ENCODE measurements around the gene AGBL4. TPM values are rescaled to one million over a fixed set of nuclear protein-coding genes. Genes with fewer than 3 reads are reported as not detected.

Gene AGBL4
- total and polyA plus RNA-seq, 2 experiments from 2014 or later: not detected

DNA sequence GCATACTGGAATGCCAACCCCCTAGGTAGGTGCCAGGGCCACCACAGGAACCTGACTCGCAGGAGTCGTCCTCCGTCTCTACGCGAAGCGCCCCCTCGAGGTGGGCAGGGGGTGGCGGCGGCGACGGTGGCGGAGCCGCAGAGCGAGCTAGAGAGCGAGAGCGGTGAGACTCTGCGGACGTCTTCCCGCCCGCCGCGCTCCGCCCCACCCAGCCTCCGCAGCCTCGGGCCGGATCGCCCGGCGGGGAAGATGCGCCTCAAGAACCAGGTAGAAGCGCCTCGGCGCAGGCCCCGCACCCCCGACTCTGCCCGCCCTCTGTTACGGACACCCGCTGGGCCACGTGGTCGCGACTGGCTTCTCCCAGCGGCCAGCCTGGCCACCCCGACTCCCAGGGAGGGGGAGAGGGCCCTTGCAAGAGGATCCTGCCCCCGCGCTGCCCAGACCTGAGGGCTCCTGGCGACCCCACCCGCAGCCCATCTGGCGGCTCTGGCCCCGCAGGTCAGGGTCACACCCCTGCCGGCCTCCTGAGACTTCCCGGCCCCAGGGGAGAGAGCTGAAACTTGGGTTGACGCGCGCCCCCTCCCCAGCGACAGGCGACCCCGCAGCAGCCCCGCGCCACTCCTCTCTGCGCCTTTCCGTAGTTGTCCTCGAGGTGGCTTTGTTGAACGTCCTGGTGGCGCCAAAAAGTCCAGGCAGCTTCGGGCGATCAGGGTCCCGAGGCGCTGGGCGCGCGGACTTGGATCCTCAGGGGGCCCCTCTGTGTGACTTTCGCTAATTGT is 24.4 kb upstream of the AGBL4 start:
- Histone ChIP-seq H3K9me2 (ENCODE audit: insufficient read depth) (no peaks in the 10 kb centered on the region), H3K4me2 (ENCODE audit: unreplicated experiment) (no peak overlapping the region), H3K27ac (no peak overlapping the region), H3K27me3 (replicated peaks; ENCODE audit: insufficient read depth) (peaks cover 6% of the 10 kb centered on the region; the same call in 1 of the 2 replicates), H3K36me3 (ENCODE audit: low read depth) (no peaks in the 10 kb centered on the region), H3K79me2 (ENCODE audit: insufficient read depth) (no peaks in the 10 kb centered on the region), H4K20me1 (ENCODE audit: insufficient read depth) (no peaks in the 10 kb centered on the region), H3K9ac (no peak overlapping the region), H3K4me1 (ENCODE audit: insufficient read depth) (no peaks in the 10 kb centered on the region), H3F3A (ENCODE audit: insufficient read depth) (no peaks in the 10 kb centered on the region), H3K4me3 (no peak overlapping the region), H2AFZ (no peak overlapping the region; the same call in 1 of the 2 replicates), H3K9me3 (ENCODE audit: low read depth) (no peaks in the 10 kb centered on the region)
- 4 to 7% methylated on average over 49 to 57 of the region's 72 CpGs for WGBS, 2 experiments (ENCODE audit: low coverage in 1 of 2, low lambda C conversion rate in 2 of 2, missing lambda C conversion rate in 2 of 2)
- TF ChIP-seq EZH2phosphoT487 (IDR thresholded peaks at IDR 0.05; ENCODE audit: insufficient read depth, low read depth) (no peak), EZH2 (IDR thresholded peaks at IDR 0.05; ENCODE audit: insufficient read depth, poor library complexity, severe bottlenecking) (no peak)
- no peak for DNase-seq
- in situ Hi-C loops (cut with MboI): no loop called here

DNA sequence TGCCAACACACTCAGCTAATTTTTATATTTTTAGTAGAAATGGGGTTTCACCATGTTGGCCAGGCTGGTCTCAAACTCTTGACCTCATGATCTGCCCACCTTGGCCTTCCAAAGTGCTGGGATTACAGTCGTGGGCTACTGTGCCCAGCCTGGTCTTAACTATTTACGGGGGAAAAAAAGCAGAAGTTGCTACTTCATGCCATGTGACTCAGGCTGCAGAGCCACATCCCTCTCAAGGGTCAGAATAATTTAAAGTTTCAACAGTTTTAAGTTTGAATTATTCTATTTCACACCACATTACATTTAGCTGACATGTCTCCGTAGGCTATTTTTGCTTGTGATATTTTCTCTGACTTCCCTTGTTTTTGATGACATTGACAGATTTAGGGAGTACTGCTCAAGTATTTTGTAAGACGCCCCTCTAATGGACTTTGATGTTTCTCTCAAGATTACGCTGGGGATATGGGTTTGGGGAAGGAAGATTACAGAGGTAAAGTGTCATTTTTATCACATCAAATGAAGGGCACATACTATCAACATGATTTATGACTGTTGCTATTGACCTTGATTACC is 14.6 kb upstream of the AGBL4 start:
- in situ Hi-C loops (cut with MboI): no loop called here
- 20 to 21% methylated on average over 5 of the region's 5 CpGs for WGBS, 2 experiments (ENCODE audit: low coverage in 1 of 2, low lambda C conversion rate in 2 of 2, missing lambda C conversion rate in 2 of 2)
- H2AFZ ChIP-seq: no peak overlapping the region
- H3K27ac ChIP-seq: no peak overlapping the region
- H3K4me2 ChIP-seq (ENCODE audit: unreplicated experiment): no peak overlapping the region
- DNase-seq: no peak
- H3K9me2 ChIP-seq (ENCODE audit: insufficient read depth): no peaks in the 10 kb centered on the region
- no peaks in the 10 kb centered on the region for H3K4me1 ChIP-seq (ENCODE audit: insufficient read depth)
- H3K79me2 ChIP-seq (ENCODE audit: insufficient read depth): no peaks in the 10 kb centered on the region
- no peak overlapping the region for H3K4me3 ChIP-seq
- H4K20me1 ChIP-seq (ENCODE audit: insufficient read depth): no peaks in the 10 kb centered on the region
- TF ChIP-seq EZH2phosphoT487 (IDR thresholded peaks at IDR 0.05; ENCODE audit: insufficient read depth, low read depth) (no peak), EZH2 (IDR thresholded peaks at IDR 0.05; ENCODE audit: insufficient read depth, poor library complexity, severe bottlenecking) (no peak)
- no peaks in the 10 kb centered on the region for H3F3A ChIP-seq (ENCODE audit: insufficient read depth)
- H3K9me3 ChIP-seq (ENCODE audit: low read depth): no peaks in the 10 kb centered on the region
- H3K27me3 ChIP-seq (replicated peaks; ENCODE audit: insufficient read depth): no peaks in the 10 kb centered on the region
- H3K9ac ChIP-seq: no peak overlapping the region
- H3K36me3 ChIP-seq (ENCODE audit: low read depth): no peaks in the 10 kb centered on the region

DNA sequence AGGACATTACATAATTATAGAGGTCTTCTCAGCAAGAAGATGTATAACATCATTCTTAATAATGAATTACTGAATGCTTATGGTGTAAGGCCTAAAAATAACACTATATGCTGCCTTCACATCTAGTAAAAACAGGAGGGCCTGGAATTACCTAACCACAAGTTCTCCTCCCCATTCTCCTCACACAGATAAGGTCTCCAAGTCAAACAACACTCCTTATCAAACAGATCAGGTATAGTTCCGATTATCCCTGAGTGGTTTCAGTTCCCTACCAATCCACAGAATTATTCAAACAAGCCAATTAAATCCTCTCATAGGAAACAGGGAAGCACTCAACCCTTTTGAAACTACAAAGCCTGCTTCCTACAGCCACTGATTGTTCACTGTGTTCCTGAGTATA is 4.0 kb upstream of the AGBL4 start:
- H4K20me1 ChIP-seq (ENCODE audit: insufficient read depth): no peaks in the 10 kb centered on the region
- no peak overlapping the region for H3K4me3 ChIP-seq
- no peak overlapping the region for H3K27ac ChIP-seq
- H3K79me2 ChIP-seq (ENCODE audit: insufficient read depth): no peaks in the 10 kb centered on the region
- H3K9me3 ChIP-seq (ENCODE audit: low read depth): no peaks in the 10 kb centered on the region
- H3K4me2 ChIP-seq (ENCODE audit: unreplicated experiment): no peak overlapping the region
- WGBS, 2 experiments (ENCODE audit: low coverage in 1 of 2, low lambda C conversion rate in 2 of 2, missing lambda C conversion rate in 2 of 2): 45 to 53% methylated on average over 1 of the region's 1 CpG
- TF ChIP-seq EZH2phosphoT487 (IDR thresholded peaks at IDR 0.05; ENCODE audit: insufficient read depth, low read depth): no peak
- TF ChIP-seq EZH2 (IDR thresholded peaks at IDR 0.05; ENCODE audit: insufficient read depth, poor library complexity, severe bottlenecking): no peak
- H3K9ac ChIP-seq: no peak overlapping the region
- no peaks in the 10 kb centered on the region for H3K9me2 ChIP-seq (ENCODE audit: insufficient read depth)
- H3K36me3 ChIP-seq (ENCODE audit: low read depth): no peaks in the 10 kb centered on the region
- DNase-seq: no peak
- H3K4me1 ChIP-seq (ENCODE audit: insufficient read depth): no peaks in the 10 kb centered on the region
- in situ Hi-C loops (cut with MboI): no loop called here
- no peak overlapping the region for H2AFZ ChIP-seq
- H3K27me3 ChIP-seq (replicated peaks; ENCODE audit: insufficient read depth): no peaks in the 10 kb centered on the region
- H3F3A ChIP-seq (ENCODE audit: insufficient read depth): no peaks in the 10 kb centered on the region

DNA sequence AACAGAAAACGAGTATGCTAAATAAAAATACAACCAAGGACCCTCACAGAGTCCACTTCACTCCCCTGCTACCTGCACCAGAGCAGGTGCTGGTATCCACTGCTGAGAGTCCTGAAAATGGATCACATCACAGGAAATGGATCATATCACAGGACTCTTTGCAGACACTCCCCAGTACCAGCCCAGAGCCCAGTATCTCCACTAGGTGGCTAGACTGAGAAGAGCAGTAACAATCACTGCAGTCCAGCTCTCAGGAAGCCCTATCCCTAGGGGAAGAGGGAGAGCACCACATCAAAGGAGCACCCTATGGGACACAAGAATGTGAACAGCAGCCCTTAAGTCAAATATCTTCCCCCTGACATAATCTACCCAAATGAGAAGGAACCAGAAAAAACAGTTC is 28.0 kb downstream of the AGBL4 start:
- Histone ChIP-seq H2AFZ (no peak overlapping the region), H3K9me3 (ENCODE audit: low read depth) (no peaks in the 10 kb centered on the region), H3K27me3 (replicated peaks; ENCODE audit: insufficient read depth) (no peaks in the 10 kb centered on the region), H3K4me1 (ENCODE audit: insufficient read depth) (no peaks in the 10 kb centered on the region), H3F3A (ENCODE audit: insufficient read depth) (no peaks in the 10 kb centered on the region), H3K9me2 (ENCODE audit: insufficient read depth) (no peaks in the 10 kb centered on the region), H4K20me1 (ENCODE audit: insufficient read depth) (no peaks in the 10 kb centered on the region), H3K4me2 (ENCODE audit: unreplicated experiment) (no peak overlapping the region), H3K36me3 (ENCODE audit: low read depth) (no peaks in the 10 kb centered on the region), H3K9ac (no peak overlapping the region), H3K27ac (no peak overlapping the region), H3K79me2 (ENCODE audit: insufficient read depth) (no peaks in the 10 kb centered on the region), H3K4me3 (no peak overlapping the region)
- 0% methylated on average over 1 of the region's 1 CpG for WGBS, 2 experiments (ENCODE audit: low coverage in 1 of 2, low lambda C conversion rate in 2 of 2, missing lambda C conversion rate in 2 of 2)
- no peak for DNase-seq
- TF ChIP-seq EZH2 (IDR thresholded peaks at IDR 0.05; ENCODE audit: insufficient read depth, poor library complexity, severe bottlenecking): no peak
- TF ChIP-seq EZH2phosphoT487 (IDR thresholded peaks at IDR 0.05; ENCODE audit: insufficient read depth, low read depth): no peak
- in situ Hi-C loops (cut with MboI): no loop called here

Measured in GM23248 (cell line).